Smooth muscle cell (in vitro differentiated cells): ENCODE results near the gene RXFP3. TPM values are rescaled to one million over a fixed set of nuclear protein-coding genes. Genes with fewer than 3 reads are reported as not detected.

Experiments used
- DNase-seq: peaks from one replicate; lab custom pipeline; 2025; ENCODE audit not compliant: unreplicated experiment; lab: John Stamatoyannopoulos, UW
- H2AFZ ChIP-seq: fragments of 200-600 bp; sonication (generic); 2 replicates; pipeline ENCODE4 v1.6.0; 2016; ENCODE audit warnings: antibody characterized with exemption, low read depth, mild to moderate bottlenecking
- H3F3A ChIP-seq: fragments of 200-600 bp; sonication (generic); 2 replicates; pipeline ENCODE4 v1.6.0; 2017; ENCODE audit warnings: antibody characterized with exemption, low read depth
- H3K27ac ChIP-seq: fragments of 200-600 bp; sonication (generic); 2 replicates; pipeline ENCODE4 v1.5.1; 2016; ENCODE audit warnings: low read depth, mild to moderate bottlenecking
- H3K27me3 ChIP-seq: fragments of 200-600 bp; sonication (generic); 2 replicates; pipeline ENCODE4 v1.6.1; 2016; ENCODE audit warnings: low read depth, mild to moderate bottlenecking
- H3K36me3 ChIP-seq: fragments of 200-600 bp; sonication (generic); 2 replicates; pipeline ENCODE4 v1.5.1; 2016; ENCODE audit warnings: low read depth
- H3K4me1 ChIP-seq: fragments of 200-600 bp; sonication (generic); 2 replicates; pipeline ENCODE4 v1.5.1; 2016; ENCODE audit warnings: low read depth
- H3K4me2 ChIP-seq: fragments of 200-600 bp; sonication (generic); 2 replicates; pipeline ENCODE4 v1.6.0; 2016; ENCODE audit warnings: mild to moderate bottlenecking
- H3K4me3 ChIP-seq: fragments of 200-600 bp; sonication (generic); 2 replicates; pipeline ENCODE4 v1.5.1; 2016; ENCODE audit warnings: mild to moderate bottlenecking
- H3K79me2 ChIP-seq: fragments of 200-600 bp; sonication (generic); 2 replicates; pipeline ENCODE4 v1.6.0; 2016; ENCODE audit warnings: low read depth, mild to moderate bottlenecking
- H3K9ac ChIP-seq: fragments of 200-600 bp; sonication (generic); 2 replicates; pipeline ENCODE4 v1.6.0; 2016; ENCODE audit warnings: low read depth
- H3K9me3 ChIP-seq: fragments of 200-600 bp; sonication (generic); replicated peaks from 2 replicates; pipeline ENCODE4 v1.5.1; 2016; ENCODE audit warnings: low read depth
- H4K20me1 ChIP-seq: fragments of 200-600 bp; sonication (generic); 2 replicates; pipeline ENCODE4 v1.6.0; 2016; ENCODE audit warnings: low read depth
- CTCF ChIP-seq: fragments of 200-600 bp; sonication (generic); IDR thresholded peaks from 2 replicates; pipeline ENCODE4 v1.5.1; 2017; ENCODE audit warnings: borderline replicate concordance, mild to moderate bottlenecking, antibody characterized with exemption; ENCODE audit not compliant: insufficient read depth, poor library complexity, severe bottlenecking
- WGBS: methylation state at CpG from one replicate; pipeline ENCODE4 v1.1.7; 2016; ENCODE audit warnings: low lambda C conversion rate; 5-methylcytosine and 5-hydroxymethylcytosine counted together
- polyA plus RNA-seq: library from polyadenylated mRNA; unstranded; fragments of >200 nt; fragmentation: Nextera tagmentation; extraction: Ambion mirVana; gene quantifications from 2 replicates; pipeline ENCODE4 v1.2.1, GENCODE V29; 2016
- total RNA-seq: library from RNA; depleted of rRNA; stranded (reverse); fragments of >200 nt; gene quantifications from 2 replicates; pipeline ENCODE4 v1.2.3, GENCODE V29; 2014

RXFP3 gene
- total and polyA plus RNA-seq, 2 experiments from 2014 or later: 0.16 TPM; not detected in 1

DNA sequence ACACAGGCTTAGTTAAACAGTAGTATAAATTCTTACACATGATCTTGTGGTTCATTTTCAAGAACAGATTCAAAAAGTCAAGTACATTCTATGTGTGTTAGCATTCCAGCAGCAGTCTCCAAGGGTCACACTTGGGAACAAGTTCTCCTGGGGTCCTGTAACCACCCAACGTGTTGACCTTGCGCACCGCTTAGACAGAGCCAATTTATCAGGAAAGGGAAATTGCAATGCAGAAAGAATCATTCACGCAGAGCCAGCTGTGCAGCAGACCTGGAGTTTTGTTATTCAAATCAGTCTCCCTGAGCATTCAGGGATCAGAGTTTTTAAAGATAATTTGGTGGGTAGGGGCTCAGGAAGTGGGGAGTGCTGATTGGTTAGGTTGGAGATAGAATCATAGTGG, 8.5 kb upstream of the RXFP3 start:
- no peak overlapping the region for H3K27ac ChIP-seq
- no peak for TF ChIP-seq CTCF
- no peaks in the 10 kb centered on the region for H3F3A ChIP-seq
- H3K9me3 ChIP-seq: no peaks in the 10 kb centered on the region
- H3K36me3 ChIP-seq: no peaks in the 10 kb centered on the region
- H3K4me2 ChIP-seq: no peak overlapping the region
- no peaks in the 10 kb centered on the region for H3K79me2 ChIP-seq
- DNase-seq: no peak
- 80% methylated on average over 4 of the region's 4 CpGs for WGBS
- H2AFZ ChIP-seq: no peak overlapping the region
- no peaks in the 10 kb centered on the region for H3K27me3 ChIP-seq
- no peak overlapping the region for H3K9ac ChIP-seq
- H4K20me1 ChIP-seq: no peaks in the 10 kb centered on the region
- no peaks in the 10 kb centered on the region for H3K4me1 ChIP-seq
- no peak overlapping the region for H3K4me3 ChIP-seq

- H3K9ac ChIP-seq: no peak overlapping the region
- DNase-seq: no peak
- H3K4me3 ChIP-seq: no peak overlapping the region
- no peaks in the 10 kb centered on the region for H3K36me3 ChIP-seq
- H3K9me3 ChIP-seq: no peaks in the 10 kb centered on the region
- H3K4me2 ChIP-seq: no peak overlapping the region
- 81% methylated on average over 2 of the region's 2 CpGs for WGBS
- no peaks in the 10 kb centered on the region for H3K27me3 ChIP-seq
- H4K20me1 ChIP-seq: no peaks in the 10 kb centered on the region
- TF ChIP-seq CTCF: no peak
- H3K27ac ChIP-seq: no peak overlapping the region
- no peaks in the 10 kb centered on the region for H3F3A ChIP-seq
- H2AFZ ChIP-seq: no peak overlapping the region
- H3K4me1 ChIP-seq: no peaks in the 10 kb centered on the region
- H3K79me2 ChIP-seq: no peaks in the 10 kb centered on the region
Measured at GRCh38 chr5:33928283-33928682, 7.9 kb upstream of the RXFP3 start.

- no peaks in the 10 kb centered on the region for H3K27me3 ChIP-seq
- no peaks in the 10 kb centered on the region for H3K9me3 ChIP-seq
- H3K27ac ChIP-seq: no peak overlapping the region
- no peak for TF ChIP-seq CTCF
- WGBS: 83% methylated on average over 6 of the region's 6 CpGs
- no peaks in the 10 kb centered on the region for H3K36me3 ChIP-seq
- H3K4me3 ChIP-seq: no peak overlapping the region
- no peaks in the 10 kb centered on the region for H3K79me2 ChIP-seq
- H3F3A ChIP-seq: no peaks in the 10 kb centered on the region
- H4K20me1 ChIP-seq: no peaks in the 10 kb centered on the region
- no peak for DNase-seq
- H3K9ac ChIP-seq: no peak overlapping the region
- no peak overlapping the region for H2AFZ ChIP-seq
- H3K4me2 ChIP-seq: no peak overlapping the region
- no peaks in the 10 kb centered on the region for H3K4me1 ChIP-seq
Measured at GRCh38 chr5:33929925-33930690, 6.1 kb upstream of the RXFP3 start.

GRCh38 chr5:33931136-33931535, 5.0 kb upstream of the RXFP3 start:
- Histone ChIP-seq H3K27me3 (no peaks in the 10 kb centered on the region), H3K79me2 (no peaks in the 10 kb centered on the region)
- no peak for TF ChIP-seq CTCF

More at GRCh38 chr5:33931136-33931535, 5.0 kb upstream of the RXFP3 start:
- 73% methylated on average over 5 of the region's 5 CpGs for WGBS
- no peak overlapping the region for H3K4me2 ChIP-seq
- no peaks in the 10 kb centered on the region for H3K9me3 ChIP-seq
- H3F3A ChIP-seq: no peaks in the 10 kb centered on the region
- H4K20me1 ChIP-seq: no peaks in the 10 kb centered on the region
- no peak for DNase-seq
- H3K36me3 ChIP-seq: no peaks in the 10 kb centered on the region
- H3K27ac ChIP-seq: no peak overlapping the region
- no peak overlapping the region for H2AFZ ChIP-seq
- no peaks in the 10 kb centered on the region for H3K4me1 ChIP-seq
- H3K9ac ChIP-seq: no peak overlapping the region
- no peak overlapping the region for H3K4me3 ChIP-seq
